Measurements from ENCODE around the gene A3GALT2. TPM values are rescaled to one million over a fixed set of nuclear protein-coding genes. Genes with fewer than 3 reads are reported as not detected.

The A3GALT2 gene
- polyA plus RNA-seq, 1 of the 3 experiments (the other 2 are of a cell fraction): 0.07 TPM

GRCh38 chr1:33300673-33301072 lies 20.2 kb downstream of the A3GALT2 start (continued):
- TF ChIP-seq IRF3 (IDR thresholded peaks at IDR 0.05; ENCODE audit: low read depth, low read length) (no peak), FOXJ3 (CRISPR knock-in tag; IDR thresholded peaks at IDR 0.05) (no peak), CTCF (IDR thresholded peaks at IDR 0.05) (no peak), NRF1 (IDR thresholded peaks at IDR 0.05; ENCODE audit: low read depth, low read length) (no peak), NFIC (IDR thresholded peaks at IDR 0.05; ENCODE audit: borderline replicate concordance) (no peak), USF1 (IDR thresholded peaks at IDR 0.05; ENCODE audit: borderline replicate concordance, low read depth) (no peak), TCF12 (IDR thresholded peaks at IDR 0.05) (no peak)

- no peak for DNase-seq
- Histone ChIP-seq H3K36me3 (replicated peaks in 1 of 2; ENCODE audit: control insufficient read depth in 1 of 2, insufficient read depth in 2 of 2, low read length in 1 of 2) (peaks cover 16 to 39% of the 10 kb centered on the region in 2 experiments), H3K4me1 (ENCODE audit: control insufficient read depth in 1 of 2, insufficient read depth in 2 of 2, low read depth in 1 of 2, low read length in 1 of 2) (no peaks in the 10 kb centered on the region), H4K20me1 (ENCODE audit: insufficient read depth) (no peaks in the 10 kb centered on the region), H2AFZ (ENCODE audit: low read depth) (no peak overlapping the region), H3K9me3 (no peaks in the 10 kb centered on the region), H3K9ac (no peak overlapping the region), H3K27me3 (ENCODE audit: insufficient read depth) (no peaks in the 10 kb centered on the region), H3K4me2 (no peak overlapping the region), H3K4me3 (ENCODE audit: low read depth in 2 of 2, low read length in 1 of 2) (no peak overlapping the region), H3K79me2 (ENCODE audit: insufficient read depth) (no peaks in the 10 kb centered on the region), H3K9me2 (no peaks in the 10 kb centered on the region), H3F3A (replicated peaks; ENCODE audit: insufficient read depth) (no peaks in the 10 kb centered on the region), H3K27ac (ENCODE audit: low read depth in 2 of 2, low read length in 1 of 2) (no peak overlapping the region)
- CTCF ChIA-PET: interaction anchor here (0.6 to 7.7 kb wide), 8 partner anchors 8 to 313 kb away, joined by 3 to 167 read pairs (median 8); partner anchors contain the start of gene ZSCAN20
- 97% methylated on average over 12 of the region's 15 CpGs for WGBS (ENCODE audit: low lambda C conversion rate)
- POLR2A ChIA-PET: no interaction called here
- no peak for TF ChIP-seq FOSL2 (IDR thresholded peaks at IDR 0.05; ENCODE audit: borderline replicate concordance, low read depth)
- TF ChIP-seq EZH2phosphoT487 (IDR thresholded peaks at IDR 0.05; ENCODE audit: borderline replicate concordance, low read depth): no peak
- no peak for TF ChIP-seq ELF1 (IDR thresholded peaks at IDR 0.05)
- no peak for TF ChIP-seq REST (IDR thresholded peaks at IDR 0.05; ENCODE audit: low read depth, low read length)
- TF ChIP-seq CHD2 (IDR thresholded peaks at IDR 0.05; ENCODE audit: low read length, partially characterized antibody): no peak
- TF ChIP-seq FOXJ3 (CRISPR knock-in tag; IDR thresholded peaks at IDR 0.05): no peak
- TF ChIP-seq FOXM1 (IDR thresholded peaks at IDR 0.05; ENCODE audit: low read depth): no peak
Measured at GRCh38 chr1:33299461-33300155, 21.3 kb downstream of the A3GALT2 start.

Data from SK-N-SH (cell line).